ENCODE measurements around the gene AFG1L. TPM values are rescaled to one million over a fixed set of nuclear protein-coding genes. Genes with fewer than 3 reads are reported as not detected.

Gene AFG1L
- total RNA-seq, 1 donor from 2014 or later, result 8.2 TPM

GRCh38 chr6:108348655-108349349, 53.9 kb downstream of the AFG1L start:
- no peaks in the 10 kb centered on the region for H3K4me1 Mint-ChIP-seq
- H3K36me3 Mint-ChIP-seq (ENCODE audit: low read depth), result peaks cover 3% of the 10 kb centered on the region
- DNase-seq (ENCODE audit: low read depth, low spot score), result no peak
- no peak overlapping the region for H3K27ac Mint-ChIP-seq (ENCODE audit: unreplicated experiment)
- H3K27me3 Mint-ChIP-seq (ENCODE audit: low read depth), result no peaks in the 10 kb centered on the region
- TF ChIP-seq CTCF (conservative IDR thresholded peaks at IDR 0.05), result no peak
- peaks cover 4% of the 10 kb centered on the region for H3K9me3 Mint-ChIP-seq
- H3K4me3 Mint-ChIP-seq, result no peak overlapping the region

GRCh38 chr6:108350528-108350927, 55.7 kb downstream of the AFG1L start:
- no peak for TF ChIP-seq CTCF (conservative IDR thresholded peaks at IDR 0.05)
- Mint-ChIP-seq H3K27ac (ENCODE audit: unreplicated experiment) (no peak overlapping the region), H3K27me3 (ENCODE audit: low read depth) (no peaks in the 10 kb centered on the region)

GRCh38 chr6:108353853-108354252, 59.0 kb downstream of the AFG1L start:
- peaks cover under 1% of the 10 kb centered on the region for H3K9me3 Mint-ChIP-seq
- peaks cover 3% of the 10 kb centered on the region for H3K36me3 Mint-ChIP-seq (ENCODE audit: low read depth)
- H3K4me3 Mint-ChIP-seq, result no peak overlapping the region
- H3K4me1 Mint-ChIP-seq, result peaks cover 6% of the 10 kb centered on the region
- H3K27ac Mint-ChIP-seq (ENCODE audit: unreplicated experiment), result no peak overlapping the region
- no peaks in the 10 kb centered on the region for H3K27me3 Mint-ChIP-seq (ENCODE audit: low read depth)
- DNase-seq (ENCODE audit: low read depth, low spot score), result no peak
- TF ChIP-seq CTCF (conservative IDR thresholded peaks at IDR 0.05), result no peak

More at GRCh38 chr6:108350528-108350927, 55.7 kb downstream of the AFG1L start:
- peaks cover 3% of the 10 kb centered on the region for H3K36me3 Mint-ChIP-seq (ENCODE audit: low read depth)
- H3K4me3 Mint-ChIP-seq, result no peak overlapping the region
- no peaks in the 10 kb centered on the region for H3K4me1 Mint-ChIP-seq
- DNase-seq (ENCODE audit: low read depth, low spot score), result no peak
- H3K9me3 Mint-ChIP-seq, result peaks cover 4% of the 10 kb centered on the region

GRCh38 chr6:108355120-108355519, 60.3 kb downstream of the AFG1L start:
- no peak for TF ChIP-seq CTCF (conservative IDR thresholded peaks at IDR 0.05)
- H3K4me3 Mint-ChIP-seq, result no peak overlapping the region
- H3K27ac Mint-ChIP-seq (ENCODE audit: unreplicated experiment), result no peak overlapping the region
- no peaks in the 10 kb centered on the region for H3K9me3 Mint-ChIP-seq
- H3K4me1 Mint-ChIP-seq, result peaks cover 6% of the 10 kb centered on the region
- H3K27me3 Mint-ChIP-seq (ENCODE audit: low read depth), result no peaks in the 10 kb centered on the region
- DNase-seq (ENCODE audit: low read depth, low spot score), result no peak
- H3K36me3 Mint-ChIP-seq (ENCODE audit: low read depth), result peaks cover 2% of the 10 kb centered on the region

- Mint-ChIP-seq H3K9me3 (no peaks in the 10 kb centered on the region), H3K4me3 (no peak overlapping the region), H3K36me3 (ENCODE audit: low read depth) (peaks cover 2% of the 10 kb centered on the region), H3K4me1 (peaks cover 6% of the 10 kb centered on the region), H3K27me3 (ENCODE audit: low read depth) (no peaks in the 10 kb centered on the region), H3K27ac (ENCODE audit: unreplicated experiment) (no peak overlapping the region)
- no peak for DNase-seq (ENCODE audit: low read depth, low spot score)
- TF ChIP-seq CTCF (conservative IDR thresholded peaks at IDR 0.05), result no peak
Observed at GRCh38 chr6:108355890-108356289, 61.0 kb downstream of the AFG1L start.
